ENCODE data around the gene OTOP3.

OTOP3 gene

DNA sequence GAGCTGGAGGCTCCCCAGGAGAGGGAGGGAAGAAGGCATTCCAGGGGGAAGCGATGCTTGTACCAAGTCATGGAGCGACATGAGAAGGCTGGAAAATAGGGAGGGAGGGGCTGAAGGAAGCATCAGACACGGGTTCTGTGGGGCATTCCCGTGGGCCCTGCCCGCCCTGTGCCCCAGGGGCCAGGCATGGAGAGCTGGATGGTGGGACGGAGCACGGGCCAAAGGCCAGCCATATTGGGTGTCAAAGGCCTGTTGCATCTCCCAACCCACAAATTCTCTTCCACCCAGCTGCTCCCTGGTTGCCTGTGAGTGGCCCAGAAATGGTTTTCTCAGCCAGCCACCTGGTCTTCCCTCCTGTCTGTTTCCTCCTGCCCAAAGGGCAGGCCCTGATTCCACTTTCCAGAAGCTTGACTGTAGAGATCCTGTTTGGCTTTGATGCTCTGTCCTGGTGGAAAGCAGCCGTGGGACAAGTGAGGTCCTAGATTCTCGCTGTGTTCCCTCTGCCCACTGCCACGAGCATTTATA is 54.9 kb downstream of the OTOP3 start:
- no peak for DNase-seq

DNA sequence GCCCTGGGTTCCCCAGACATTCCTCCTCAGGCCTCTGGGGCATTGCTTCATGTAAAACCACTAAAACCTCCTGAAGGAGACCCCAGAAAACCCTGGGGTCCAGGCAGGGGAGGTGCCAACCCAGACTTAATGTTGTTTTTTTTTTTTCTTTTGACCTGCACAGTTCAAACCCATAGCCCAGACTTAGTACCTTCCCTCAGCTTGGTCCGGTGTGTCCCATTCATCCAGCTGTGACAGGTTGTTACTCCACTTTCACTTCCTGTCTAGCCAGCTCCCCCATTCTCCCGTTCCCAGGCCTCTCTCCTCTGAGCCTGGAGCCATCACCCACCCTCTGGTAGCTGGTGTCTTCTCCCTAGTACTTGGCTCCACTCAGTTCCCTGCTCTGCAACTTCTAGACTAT is 56.5 kb downstream of the OTOP3 start:
- DNase-seq, result no peak

DNA sequence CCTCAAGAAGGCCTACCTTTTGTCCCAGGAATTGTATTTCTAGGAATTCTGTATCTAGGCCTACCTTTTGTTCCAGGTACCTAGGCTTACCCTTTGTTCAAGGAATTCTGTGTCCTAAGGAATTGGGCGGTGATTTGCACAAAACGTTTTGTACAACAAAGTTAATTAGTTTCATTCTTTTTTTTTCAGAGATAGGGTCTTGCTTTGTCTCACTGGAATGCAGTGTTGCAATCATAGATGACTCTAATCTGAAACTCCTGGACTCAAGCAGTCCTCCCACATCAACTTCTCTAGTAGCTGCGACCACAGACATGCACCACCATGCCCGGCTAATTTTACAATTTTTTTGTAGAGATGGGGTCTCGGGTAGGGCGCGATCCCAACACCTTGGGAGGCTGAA is 58.7 kb downstream of the OTOP3 start:
- DNase-seq, result no peak

DNA sequence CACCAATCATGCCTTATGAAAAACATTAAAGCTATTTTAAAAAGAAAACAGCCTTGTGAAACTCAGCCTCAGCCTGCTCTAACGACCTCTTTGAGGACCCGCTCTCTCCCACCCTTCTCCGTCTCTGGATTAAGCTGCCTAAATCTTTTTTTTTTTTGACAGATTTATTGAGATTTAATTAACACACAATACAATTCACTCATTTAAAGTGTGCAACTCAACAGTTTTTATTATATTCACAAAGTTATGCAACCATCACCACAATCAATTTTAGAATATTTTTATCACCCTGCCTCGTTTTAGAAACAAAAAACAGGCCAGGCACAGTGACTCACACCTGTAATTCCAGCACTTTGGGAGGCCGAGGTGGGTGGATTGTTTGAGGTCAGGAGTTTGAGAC is 60.1 kb downstream of the OTOP3 start:
- no peak for DNase-seq

DNA sequence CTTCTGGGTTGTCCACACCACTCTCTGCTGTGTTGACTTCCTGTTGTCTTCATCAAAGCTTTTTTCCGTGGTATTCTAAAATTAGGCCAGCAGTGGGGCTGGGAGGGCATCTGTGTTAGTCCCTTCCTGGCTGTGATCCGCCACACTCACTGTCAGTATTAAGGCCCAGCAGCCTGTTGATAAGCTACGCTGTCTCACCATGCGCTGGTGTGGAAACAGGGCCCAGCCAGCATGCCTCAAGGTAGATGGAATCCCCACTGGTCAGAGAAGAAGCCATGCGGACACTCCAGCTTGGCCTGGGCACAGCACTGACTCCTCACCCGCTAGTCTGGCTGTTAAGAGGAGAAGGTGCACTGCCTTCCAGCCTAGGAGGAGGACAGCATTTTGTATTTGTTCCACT is 63.1 kb downstream of the OTOP3 start:
- no peak for DNase-seq

DNA sequence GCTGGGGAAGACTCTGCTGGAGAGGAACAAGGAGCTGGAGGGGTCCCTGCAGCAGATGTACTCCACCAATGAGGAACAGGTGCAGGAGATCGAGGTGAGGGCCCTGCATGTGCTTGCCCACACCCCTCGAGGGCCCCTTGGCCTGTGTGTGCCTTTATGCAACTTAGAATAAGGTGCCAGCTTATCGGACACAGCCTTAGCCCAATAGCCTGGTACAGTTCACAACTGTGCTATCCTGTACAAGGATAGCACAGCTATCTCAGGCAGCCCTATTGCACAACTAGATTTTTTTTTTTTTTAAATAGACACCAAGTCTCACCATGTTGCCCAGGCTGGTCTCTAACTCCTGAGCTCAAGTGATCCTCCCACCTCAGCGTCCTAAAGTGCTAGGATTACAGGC is 63.8 kb downstream of the OTOP3 start:
- DNase-seq, result no peak

Data from DMS153 (cell line).